Activated CD4-positive, alpha-beta T cell treated with anti-CD3 and anti-CD28 coated beads for 36 hours (primary cell): Measurements from ENCODE around the gene ANKS3. TPM values are rescaled to one million over a fixed set of nuclear protein-coding genes. Genes with fewer than 3 reads are reported as not detected.
A peak's percentile ranks its signal among the peaks of the same experiment; 100 is the strongest.

Source experiments
- ATAC-seq: fragments of 200-7000 bp; cut with Tn5 transposase; one replicate; pipeline ENCODE4 v1.10.0; 2021; ENCODE audit warnings: mild to moderate bottlenecking, moderate library complexity
- CTCF ChIA-PET: fragments of 350-600 bp; sonication (Branson Sonifier 250); formaldehyde crosslinking; loops from one replicate; lab custom pipeline; 2021; ENCODE audit warnings: antibody characterized with exemption; lab: Charles Lee
- POLR2A ChIA-PET: fragments of 350-600 bp; sonication (Branson Sonifier 250); formaldehyde crosslinking; loops from one replicate; lab custom pipeline; 2021; ENCODE audit warnings: antibody characterized with exemption, inconsistent platforms; lab: Charles Lee
- DNase-seq: peaks from one replicate; pipeline ENCODE4 v3.0.0-alpha.2; 2020
- H3K27ac Mint-ChIP-seq: one replicate; pipeline ENCODE4 v1.8.0; 2021; ENCODE audit warnings: mixed read lengths
- H3K27me3 Mint-ChIP-seq: one replicate; pipeline ENCODE4 v1.8.0; 2021; ENCODE audit warnings: mixed read lengths
- H3K36me3 Mint-ChIP-seq: one replicate; pipeline ENCODE4 v1.8.0; 2021; ENCODE audit warnings: low read depth, mixed read lengths
- H3K4me1 Mint-ChIP-seq: one replicate; pipeline ENCODE4 v1.8.0; 2021; ENCODE audit warnings: mixed read lengths
- H3K4me3 Mint-ChIP-seq: one replicate; pipeline ENCODE4 v1.8.0; 2021; ENCODE audit warnings: mild to moderate bottlenecking, moderate library complexity, mixed read lengths
- H3K9me3 Mint-ChIP-seq: one replicate; pipeline ENCODE4 v1.8.0; 2021; ENCODE audit warnings: low read depth, mixed read lengths
- intact Hi-C, 2 experiments: fragments of 100-400 bp; cut with DNase I in 1 of 2; cut with micrococcal nuclease in 1 of 2; formaldehyde crosslinking; loops; one replicate each; pipeline versions ENCODE4 v1.14.2 to v1.15.1; 2022 to 2024; cut with DNase I, micrococcal nuclease
- total RNA-seq, 2 experiments: library from RNA; stranded (reverse); gene quantifications; one replicate each; pipeline ENCODE4 v1.2.3, GENCODE V29; 2021

ANKS3 gene
- total RNA-seq, 2 experiments from 2014 or later, result 12.1 to 14.1 TPM

DNA sequence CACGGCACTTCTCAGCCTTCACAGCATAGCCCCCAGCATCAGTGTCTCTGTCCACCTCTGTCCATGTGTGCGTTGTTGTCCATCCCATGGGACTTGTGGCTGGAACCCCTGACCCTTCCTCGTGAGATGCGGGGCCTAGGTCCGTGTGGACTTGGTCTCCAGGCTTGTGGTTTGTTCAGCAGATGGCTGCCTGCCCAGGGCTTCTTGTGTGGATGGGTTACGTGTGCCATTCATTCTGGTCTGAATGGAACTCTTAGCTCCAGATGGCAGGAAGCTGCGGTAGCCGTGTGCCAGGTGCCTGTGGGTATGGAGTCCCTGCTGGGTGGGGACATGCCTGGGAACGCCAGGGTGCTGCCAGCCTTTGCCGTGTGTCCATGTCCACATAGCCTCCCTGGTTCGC is 72.4 kb downstream of the ANKS3 start:
- H3K27me3 Mint-ChIP-seq, result no peaks in the 10 kb centered on the region
- peak overlapping the region; percentile 78 for H3K27ac Mint-ChIP-seq
- intact Hi-C loops, result loop anchor here (2.0 to 5.0 kb wide), 2 partner anchors 34 to 73 kb away; partner anchors contain the start of genes ANKS3 (in 1 of the 2) and DNAAF8 (in 1 of the 2)
- ChIA-PET POLR2A (interaction anchor here (1.2 kb wide), 1 partner anchor 186 kb away, joined by 3 read pairs; the partner anchor contains the start of gene HMOX2), CTCF (no interaction called here)
- H3K36me3 Mint-ChIP-seq, result peaks cover 19% of the 10 kb centered on the region
- ATAC-seq (no peak), DNase-seq (no peak)
- H3K9me3 Mint-ChIP-seq, result no peaks in the 10 kb centered on the region
- peaks cover 75% of the 10 kb centered on the region for H3K4me1 Mint-ChIP-seq
- H3K4me3 Mint-ChIP-seq, result no peak overlapping the region

DNA sequence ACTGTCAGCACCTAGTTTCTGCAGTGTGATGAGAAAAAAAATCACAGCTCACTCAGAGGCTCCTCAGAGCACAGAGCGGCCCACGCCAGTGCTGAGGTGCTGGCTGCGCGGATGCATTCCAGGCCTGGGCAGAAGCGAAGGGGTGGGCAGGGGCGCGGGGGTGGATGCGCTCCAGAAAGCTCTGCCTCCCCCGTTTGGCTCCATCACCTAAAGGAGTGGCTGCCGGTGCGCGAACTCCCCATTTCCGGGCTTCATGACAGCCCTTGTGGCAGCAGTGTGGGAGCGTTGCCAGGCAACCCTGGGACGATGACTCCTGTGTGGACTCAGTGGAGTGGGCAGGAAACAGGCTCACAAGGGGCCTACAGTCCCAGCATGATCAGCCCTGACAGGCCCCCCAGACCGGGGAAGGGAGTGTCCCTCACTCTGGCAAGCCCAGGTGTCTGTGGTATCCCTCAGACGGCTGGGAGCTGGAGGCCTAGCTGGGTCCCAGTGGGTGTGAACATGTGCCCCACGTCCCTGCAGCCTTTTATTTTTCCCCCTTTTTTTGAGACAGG is 73.5 kb downstream of the ANKS3 start:
- Mint-ChIP-seq H3K27ac (peak overlapping the region; percentile 68), H3K36me3 (peaks cover 23% of the 10 kb centered on the region), H3K4me1 (peaks cover 70% of the 10 kb centered on the region), H3K9me3 (no peaks in the 10 kb centered on the region), H3K27me3 (no peaks in the 10 kb centered on the region), H3K4me3 (no peak overlapping the region)
- DNase-seq, result peak; percentile 94
- ATAC-seq, result peak; percentile 82
- POLR2A ChIA-PET, result interaction anchor here (1.0 to 1.2 kb wide), 2 partner anchors 35 to 185 kb away, joined by 3 read pairs; partner anchors contain the start of genes HMOX2 and MGRN1
- CTCF ChIA-PET, result interaction anchor here (0.7 to 1.4 kb wide), 3 partner anchors 10 to 124 kb away, joined by 3 read pairs; no protein-coding TSS in a partner anchor
- intact Hi-C loops, result loop anchor here (1.0 to 5.0 kb wide), 4 partner anchors 33 to 74 kb away; partner anchors contain the start of genes ANKS3 (in 1 of the 2), DNAAF8 (in 1 of the 2) and MGRN1 (in 1 of the 2)

DNA sequence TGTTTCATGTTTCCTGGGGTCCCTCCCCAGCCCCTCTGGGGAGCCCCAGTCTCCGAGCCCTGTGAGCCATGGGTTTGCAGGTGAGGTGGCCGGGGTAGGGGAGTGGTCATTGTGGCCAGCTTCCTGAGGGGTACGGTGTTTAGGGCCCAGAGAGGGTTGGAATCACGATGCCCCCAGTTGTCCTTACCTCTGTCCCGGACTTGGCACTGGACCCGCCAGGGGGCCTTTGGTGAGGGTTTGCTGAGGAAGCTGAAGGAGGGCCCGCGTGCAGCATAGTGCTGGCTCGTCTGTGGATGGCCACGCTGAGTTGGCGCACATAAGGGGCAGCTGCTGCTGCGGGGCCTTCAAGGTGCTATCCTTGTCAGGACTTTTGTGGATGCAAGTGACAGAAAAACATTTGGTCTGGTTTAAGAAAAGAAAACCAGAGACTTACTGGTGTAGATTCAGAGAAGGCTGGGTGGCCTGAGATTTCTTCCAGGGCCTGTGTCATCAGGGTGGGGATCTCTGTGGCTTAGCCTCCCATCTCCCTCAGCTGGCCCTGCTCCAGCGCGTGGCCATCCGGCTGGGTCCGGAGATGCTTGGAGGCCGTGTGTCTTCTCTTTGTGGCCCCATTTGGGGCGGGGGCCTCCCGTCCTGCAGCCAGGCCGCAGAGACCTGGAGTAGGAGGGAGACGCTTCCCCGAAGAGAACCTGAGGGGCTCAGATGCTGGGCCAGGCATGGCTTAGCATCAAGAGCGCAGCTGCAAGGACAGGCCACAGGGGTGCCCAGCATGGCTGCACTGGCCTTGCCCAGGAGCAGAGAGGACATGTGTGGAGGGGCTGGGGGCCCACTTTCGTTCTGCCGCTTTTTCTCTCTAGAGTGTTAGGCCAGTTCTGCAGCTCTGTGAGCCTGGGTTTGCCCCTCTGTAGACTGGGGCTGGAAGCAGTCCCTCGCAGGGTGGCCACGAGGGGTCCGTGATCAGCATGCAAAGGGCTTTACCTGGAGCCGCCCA is 74.4 kb downstream of the ANKS3 start:
- peaks cover 62% of the 10 kb centered on the region for H3K4me1 Mint-ChIP-seq
- no peak overlapping the region for H3K27ac Mint-ChIP-seq
- ChIA-PET CTCF (interaction anchor here (1.0 to 1.6 kb wide), 3 partner anchors 9 to 21 kb away, joined by 3 to 4 read pairs (median 3); no protein-coding TSS in a partner anchor), POLR2A (interaction anchor here (1.0 kb wide), 1 partner anchor 35 kb away, joined by 3 read pairs; the partner anchor contains the start of gene MGRN1)
- H3K9me3 Mint-ChIP-seq, result no peaks in the 10 kb centered on the region
- H3K27me3 Mint-ChIP-seq, result no peaks in the 10 kb centered on the region
- DNase-seq (no peak), ATAC-seq (no peak)
- peaks cover 20% of the 10 kb centered on the region for H3K36me3 Mint-ChIP-seq
- intact Hi-C loops, result loop anchor here (1.0 to 5.0 kb wide), 4 partner anchors 32 to 75 kb away; partner anchors contain the start of genes ANKS3 (in 1 of the 2), DNAAF8 (in 1 of the 2) and MGRN1 (in 1 of the 2)
- no peak overlapping the region for H3K4me3 Mint-ChIP-seq

DNA sequence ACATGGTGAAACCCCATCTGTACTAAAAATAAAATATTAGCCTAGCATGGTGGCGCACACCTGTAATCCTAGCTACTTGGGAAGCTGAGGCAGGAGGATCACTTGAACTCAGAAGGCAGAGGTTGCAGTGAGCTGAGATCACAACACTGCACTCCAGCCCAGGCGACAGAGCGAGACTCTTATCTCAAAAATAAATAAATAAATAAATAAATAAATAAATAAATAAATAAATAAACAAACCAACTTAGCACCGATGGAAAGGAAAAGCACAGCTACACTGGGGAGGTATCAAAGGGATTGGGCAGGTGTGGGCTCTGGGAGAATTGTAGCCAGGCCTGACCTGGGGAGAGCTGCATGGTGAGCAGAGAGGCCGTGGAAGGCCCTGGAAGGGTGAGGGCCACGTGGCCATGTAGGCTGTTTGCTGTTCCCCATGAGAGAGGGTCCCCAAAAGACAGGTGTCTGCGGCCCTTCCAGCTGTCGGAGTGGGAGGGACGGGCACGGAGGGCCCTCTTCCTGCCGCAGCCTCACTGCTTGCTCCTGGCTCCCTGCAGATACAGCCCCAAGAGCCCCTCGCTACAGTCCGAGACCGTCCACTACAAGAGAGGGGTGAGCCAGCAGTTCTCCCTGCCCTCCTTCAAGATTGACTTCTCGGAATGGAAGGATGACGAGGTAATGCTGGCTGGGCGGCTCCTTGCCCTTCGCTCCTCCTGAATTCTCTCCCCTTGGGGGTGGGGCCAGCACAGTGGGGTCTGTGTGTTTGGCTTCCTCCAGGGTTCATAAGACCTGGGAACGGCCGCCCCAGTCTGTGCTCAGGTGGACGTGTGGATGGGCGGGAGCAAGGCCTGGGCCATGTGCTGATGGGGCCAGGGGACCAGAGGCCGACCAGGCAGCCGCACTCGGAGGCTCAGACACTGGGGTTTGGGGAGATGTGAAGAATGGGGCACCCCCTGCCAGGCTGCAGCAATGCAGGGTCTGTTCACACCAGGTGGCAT is 77.1 kb downstream of the ANKS3 start:
- intact Hi-C loops, result no loop called here
- Mint-ChIP-seq H3K9me3 (no peaks in the 10 kb centered on the region), H3K27ac (no peak overlapping the region), H3K36me3 (peaks cover 10% of the 10 kb centered on the region), H3K4me1 (peaks cover 37% of the 10 kb centered on the region), H3K27me3 (no peaks in the 10 kb centered on the region), H3K4me3 (no peak overlapping the region)
- DNase-seq, result no peak
- ChIA-PET CTCF (interaction anchor here (0.6 to 0.8 kb wide), 2 partner anchors 33 to 151 kb away, joined by 3 to 4 read pairs; no protein-coding TSS in a partner anchor), POLR2A (interaction anchor here (0.6 kb wide), 1 partner anchor 36 kb away, joined by 3 read pairs; no protein-coding TSS in a partner anchor)
- no peak for ATAC-seq

DNA sequence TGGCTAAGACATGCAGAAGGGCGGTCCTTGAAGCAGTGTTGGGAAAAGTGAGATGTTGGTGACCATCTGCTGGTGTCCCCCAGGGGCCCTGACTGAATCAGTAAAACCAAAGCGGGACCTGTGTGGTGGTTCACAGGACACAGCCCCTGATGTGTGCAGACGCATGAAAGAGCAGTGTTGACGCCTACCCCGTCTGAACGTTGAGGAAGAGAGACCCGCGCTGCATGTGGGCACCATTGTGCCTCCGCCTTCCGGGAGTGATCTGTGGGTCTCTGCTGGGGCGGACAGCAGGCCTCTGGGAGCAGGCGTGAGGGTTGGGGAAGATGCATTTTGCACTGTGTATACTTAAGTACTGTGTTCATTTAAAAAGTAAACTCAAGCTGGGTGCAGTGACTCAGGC is 77.8 kb downstream of the ANKS3 start:
- H3K36me3 Mint-ChIP-seq, result peaks cover 12% of the 10 kb centered on the region
- H3K4me3 Mint-ChIP-seq, result no peak overlapping the region
- DNase-seq (no peak), ATAC-seq (no peak)
- H3K27ac Mint-ChIP-seq, result no peak overlapping the region
- peaks cover 30% of the 10 kb centered on the region for H3K4me1 Mint-ChIP-seq
- ChIA-PET POLR2A (interaction anchor here (0.6 kb wide), 1 partner anchor 36 kb away, joined by 3 read pairs; no protein-coding TSS in a partner anchor), CTCF (no interaction called here)
- H3K9me3 Mint-ChIP-seq, result no peaks in the 10 kb centered on the region
- intact Hi-C loops, result no loop called here
- no peaks in the 10 kb centered on the region for H3K27me3 Mint-ChIP-seq

DNA sequence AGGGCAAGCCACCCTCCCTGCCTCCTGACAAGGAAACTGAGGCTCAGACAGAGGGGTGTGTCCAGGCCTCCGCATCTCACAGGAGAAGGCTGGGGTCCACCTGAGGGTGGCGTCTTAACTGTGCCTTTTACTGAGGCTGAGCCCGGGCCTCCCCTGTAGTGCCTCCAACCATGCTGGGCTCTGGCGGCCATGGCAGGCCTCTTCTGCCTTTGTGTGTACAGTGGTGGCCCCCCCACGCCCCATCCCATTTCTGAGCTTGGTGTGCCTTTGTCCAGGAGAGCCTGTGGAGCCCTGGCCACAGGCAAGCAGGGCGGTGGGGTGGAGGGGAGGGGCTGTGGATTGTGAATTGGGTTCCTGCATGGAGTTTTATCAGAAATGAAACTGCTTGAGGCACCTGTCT is 78.3 kb downstream of the ANKS3 start:
- Mint-ChIP-seq H3K4me1 (peaks cover 26% of the 10 kb centered on the region), H3K27ac (no peak overlapping the region), H3K4me3 (no peak overlapping the region), H3K36me3 (peaks cover 15% of the 10 kb centered on the region), H3K27me3 (no peaks in the 10 kb centered on the region), H3K9me3 (no peaks in the 10 kb centered on the region)
- intact Hi-C loops, result no loop called here
- ATAC-seq, result no peak
- CTCF ChIA-PET, result no interaction called here
- POLR2A ChIA-PET, result interaction anchor here (0.6 kb wide), 1 partner anchor 37 kb away, joined by 3 read pairs; no protein-coding TSS in a partner anchor
- no peak for DNase-seq

DNA sequence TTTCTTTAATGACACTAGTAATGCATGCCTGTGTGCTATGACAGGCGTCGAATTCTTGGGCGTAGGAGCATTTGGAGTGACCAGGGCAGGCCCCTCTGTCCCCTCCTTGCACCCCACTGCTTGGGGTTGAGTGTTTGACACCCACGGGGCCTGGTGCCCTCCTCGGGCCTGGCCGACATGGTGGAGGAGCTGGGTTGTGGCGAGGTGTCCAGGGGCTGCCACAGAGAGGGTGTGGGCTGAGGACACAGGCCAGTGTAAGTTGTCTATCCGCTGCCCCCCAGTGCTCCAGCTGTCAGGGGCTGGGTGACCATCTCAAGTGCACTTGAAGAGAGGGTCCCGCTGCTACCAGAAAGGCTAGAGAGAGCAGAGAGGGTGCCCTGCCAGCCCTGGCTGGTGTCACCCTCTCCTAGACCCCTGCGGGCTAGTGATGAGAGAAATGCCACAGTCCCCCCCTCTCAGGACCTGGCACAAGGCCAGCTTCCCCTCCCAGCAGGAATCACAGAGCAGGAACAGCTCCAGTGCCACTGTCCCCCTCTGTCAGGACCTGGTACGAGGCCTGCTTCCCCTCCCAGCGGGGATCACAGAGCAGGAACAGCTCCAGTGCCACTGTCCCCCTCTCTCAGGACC is 79.0 kb downstream of the ANKS3 start:
- H3K9me3 Mint-ChIP-seq, result no peaks in the 10 kb centered on the region
- H3K27me3 Mint-ChIP-seq, result no peaks in the 10 kb centered on the region
- no peak overlapping the region for H3K4me3 Mint-ChIP-seq
- peaks cover 22% of the 10 kb centered on the region for H3K4me1 Mint-ChIP-seq
- ChIA-PET POLR2A (no interaction called here), CTCF (no interaction called here)
- no peak overlapping the region for H3K27ac Mint-ChIP-seq
- intact Hi-C loops, result no loop called here
- DNase-seq, result no peak
- peaks cover 21% of the 10 kb centered on the region for H3K36me3 Mint-ChIP-seq
- no peak for ATAC-seq

DNA sequence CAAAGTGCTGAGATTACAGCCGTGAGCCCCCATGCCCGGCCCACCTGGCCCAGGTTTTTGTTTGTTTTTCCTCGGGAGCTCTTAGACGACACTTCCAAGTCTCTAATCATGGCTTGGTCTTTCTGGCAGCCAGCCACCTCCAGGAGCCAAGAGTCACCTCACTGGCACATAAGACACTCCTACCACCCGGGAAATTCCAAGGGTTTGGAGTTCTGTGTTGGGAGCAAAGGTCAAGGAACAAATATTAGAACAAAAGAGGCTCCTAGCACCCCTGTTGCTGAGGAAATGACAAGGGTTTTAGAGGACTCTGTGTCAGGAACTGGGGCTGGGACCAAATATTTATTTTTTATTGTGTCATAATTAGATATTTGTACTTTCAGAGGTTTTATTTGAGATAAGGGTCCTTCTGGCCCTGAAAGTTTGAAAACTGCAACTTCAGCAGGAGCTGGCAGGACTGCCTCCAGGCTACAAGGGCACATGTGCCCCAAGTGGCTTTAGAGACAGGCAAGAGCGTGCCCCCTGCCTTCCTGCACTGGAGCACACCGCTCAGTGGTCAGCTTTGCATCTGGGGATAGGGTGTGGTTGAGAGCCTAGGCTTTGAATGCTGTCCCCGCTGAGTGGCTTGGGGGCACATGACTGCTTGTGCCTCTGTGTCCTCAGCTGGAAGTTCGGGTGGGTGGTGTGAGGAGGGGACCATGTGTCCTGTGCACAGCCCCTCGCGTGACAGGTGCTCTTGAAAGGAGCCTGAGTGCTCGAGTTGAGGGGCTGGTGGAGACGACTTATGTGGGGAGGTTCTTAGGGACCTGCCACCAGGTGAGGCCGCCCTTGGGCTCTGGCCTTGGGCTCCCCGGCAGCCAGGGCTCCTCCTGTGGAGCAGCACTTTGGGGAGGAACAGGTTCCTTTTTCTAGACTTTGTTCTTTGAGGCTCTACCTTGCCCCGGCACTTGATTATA is 79.8 kb downstream of the ANKS3 start:
- H3K27ac Mint-ChIP-seq, result no peak overlapping the region
- ATAC-seq, result no peak
- intact Hi-C loops, result no loop called here
- DNase-seq, result no peak
- CTCF ChIA-PET, result interaction anchor here (0.5 kb wide), 1 partner anchor 75 kb away, joined by 3 read pairs; no protein-coding TSS in a partner anchor
- no peak overlapping the region for H3K4me3 Mint-ChIP-seq
- POLR2A ChIA-PET, result no interaction called here
- H3K4me1 Mint-ChIP-seq, result peaks cover 20% of the 10 kb centered on the region
- H3K9me3 Mint-ChIP-seq, result no peaks in the 10 kb centered on the region
- H3K36me3 Mint-ChIP-seq, result peaks cover 26% of the 10 kb centered on the region
- H3K27me3 Mint-ChIP-seq, result no peaks in the 10 kb centered on the region

DNA sequence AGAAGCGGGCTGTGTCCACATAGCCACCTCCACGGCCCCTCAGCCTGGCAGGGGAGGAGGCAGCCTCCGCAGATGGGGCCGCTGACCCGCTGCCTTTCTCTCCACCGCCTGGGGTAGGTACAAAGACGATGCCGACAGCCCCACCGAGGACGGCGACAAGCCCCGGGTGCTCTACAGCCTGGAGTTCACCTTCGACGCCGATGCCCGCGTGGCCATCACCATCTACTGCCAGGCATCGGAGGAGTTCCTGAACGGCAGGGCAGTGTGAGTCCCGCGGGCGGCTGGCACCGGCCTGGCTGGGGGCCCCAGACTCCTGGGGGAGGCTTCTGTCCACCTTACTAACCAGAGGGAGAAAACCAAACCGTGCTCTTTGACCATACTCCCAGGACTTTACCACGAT is 81.5 kb downstream of the ANKS3 start:
- H3K4me1 Mint-ChIP-seq, result peaks cover 18% of the 10 kb centered on the region
- CTCF ChIA-PET, result no interaction called here
- intact Hi-C loops, result no loop called here
- DNase-seq, result no peak
- H3K36me3 Mint-ChIP-seq, result peaks cover 32% of the 10 kb centered on the region
- H3K27ac Mint-ChIP-seq, result no peak overlapping the region
- H3K27me3 Mint-ChIP-seq, result no peaks in the 10 kb centered on the region
- POLR2A ChIA-PET, result no interaction called here
- ATAC-seq, result no peak
- no peak overlapping the region for H3K4me3 Mint-ChIP-seq
- H3K9me3 Mint-ChIP-seq, result no peaks in the 10 kb centered on the region
